Skin of body (tissue), 2 donors: ENCODE measurements around the gene SZT2. TPM values are rescaled to one million over a fixed set of nuclear protein-coding genes. Genes with fewer than 3 reads are reported as not detected.
"Not testable (repeated sequence)": the region's sequence is repeated elsewhere in the genome, so short reads cannot be mapped to it uniquely, and the experiment has no call there.

ENCODE experiments used
- DNase-seq: peaks from one replicate; lab custom pipeline; 2025; lab: John Stamatoyannopoulos, UW
- total RNA-seq: library from RNA; depleted of rRNA; stranded (reverse); fragments of >200 nt; gene quantifications from one replicate; pipeline ENCODE4 v1.2.3, GENCODE V29; 2014

The SZT2 gene
- total RNA-seq, 1 donor from 2014 or later = 25.9 TPM

DNA sequence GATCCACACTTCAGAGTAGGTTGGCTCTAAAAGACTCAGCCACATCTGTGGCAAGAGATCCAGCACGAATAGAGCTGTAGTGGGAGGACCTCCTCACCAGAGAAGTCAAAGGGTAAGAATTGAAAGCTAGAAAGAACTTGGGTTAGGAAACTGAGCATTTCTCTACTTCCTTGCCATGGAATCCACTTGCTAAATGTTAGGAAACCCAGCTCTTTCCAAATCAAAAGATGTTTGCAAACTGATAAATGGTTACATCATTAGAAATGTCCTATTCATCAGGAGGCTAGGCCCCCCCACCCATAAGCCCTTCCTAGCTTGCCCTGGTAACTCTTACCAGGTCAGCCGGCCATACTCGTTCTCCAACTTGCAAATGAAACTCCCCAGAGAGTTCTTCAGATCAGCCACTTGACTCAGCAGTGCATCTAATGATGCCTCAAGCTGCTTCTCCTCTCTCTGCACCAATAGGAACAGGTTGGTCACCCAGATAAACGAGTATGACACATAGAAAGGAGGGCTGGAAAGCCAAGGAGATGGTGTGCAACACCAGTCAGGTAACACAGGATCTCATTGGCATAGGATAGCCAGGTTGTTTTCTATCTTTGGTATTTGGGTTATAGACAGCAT, 1.6 kb upstream of the SZT2 start:
- no peak for DNase-seq

DNA sequence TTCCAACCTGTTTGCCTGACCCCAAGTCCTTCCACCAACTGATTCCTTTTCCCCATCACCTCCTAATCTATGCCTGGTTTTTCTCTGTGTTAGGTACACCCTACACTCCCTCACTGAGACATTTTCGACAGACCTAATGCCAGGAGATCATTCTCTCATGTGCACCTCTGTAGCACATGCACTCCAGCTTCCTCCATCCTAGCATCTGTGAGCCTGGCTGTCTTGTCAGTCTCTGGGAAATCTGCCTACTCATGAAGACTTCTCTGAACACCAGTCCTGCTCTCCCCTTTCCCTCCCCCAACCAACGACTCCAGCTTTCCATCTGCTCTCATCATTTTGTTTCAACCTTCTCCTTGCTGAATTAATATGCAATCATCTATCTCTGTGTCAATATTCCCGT, 1.1 kb upstream of the SZT2 start:
- no peak for DNase-seq

DNA sequence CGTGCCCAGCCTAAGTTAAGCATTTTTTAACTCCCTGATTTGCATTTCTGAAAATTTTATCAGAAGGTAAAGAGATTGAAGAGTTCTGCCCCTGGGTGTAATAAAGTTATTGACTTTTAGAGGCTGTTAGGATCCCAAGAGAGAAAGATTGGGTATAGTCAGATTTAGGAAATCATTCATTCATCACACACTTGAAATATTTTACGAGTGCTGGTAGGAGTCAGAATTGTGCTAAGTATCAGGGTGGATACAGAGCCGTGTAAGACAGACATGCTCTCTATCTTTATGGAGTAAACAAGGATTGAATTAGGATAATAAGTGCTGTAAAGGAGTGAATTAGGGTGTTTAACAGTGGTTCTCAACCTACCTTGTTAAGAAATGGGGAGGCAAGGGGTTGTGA, 3.0 kb downstream of the SZT2 start:
- DNase-seq = no peak

DNA sequence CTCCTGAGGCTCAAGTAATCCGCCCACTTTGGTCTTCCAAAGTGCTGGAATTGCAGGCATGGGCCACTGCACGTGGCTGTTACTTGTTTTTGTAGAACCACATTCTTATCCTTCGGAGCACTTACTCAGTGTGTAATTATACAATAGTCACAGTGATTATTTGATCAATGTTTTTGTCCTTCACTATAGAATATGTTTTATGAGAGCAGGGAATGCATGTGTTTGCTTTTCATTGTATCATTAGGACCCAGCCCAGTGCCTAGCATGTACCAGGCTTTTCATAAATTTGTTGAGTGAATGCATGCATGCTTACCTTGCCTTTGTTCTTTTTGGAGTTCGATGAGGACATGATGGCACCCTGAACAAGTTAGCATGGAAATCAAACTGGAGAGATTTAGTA, 5.8 kb downstream of the SZT2 start:
- no peak for DNase-seq

DNA sequence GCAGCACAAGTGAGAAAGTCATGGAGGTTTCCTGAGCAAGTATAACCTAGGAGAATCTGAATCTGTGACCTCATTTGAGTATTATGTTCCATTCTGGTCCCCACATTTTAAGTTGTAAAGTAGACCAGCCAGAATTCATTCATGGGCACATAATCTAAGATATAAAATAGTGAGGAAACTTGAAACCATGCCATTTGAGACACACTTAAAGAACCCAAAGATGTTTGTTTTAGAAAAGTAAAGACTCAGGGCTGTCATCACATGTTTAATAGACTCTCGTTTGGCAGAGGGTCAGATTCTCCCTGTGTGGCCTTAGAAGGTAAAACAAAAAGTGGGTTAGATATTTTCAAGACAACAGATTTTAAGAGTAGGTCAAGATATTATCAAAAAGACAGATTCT, 6.4 kb downstream of the SZT2 start:
- DNase-seq = no peak

DNA sequence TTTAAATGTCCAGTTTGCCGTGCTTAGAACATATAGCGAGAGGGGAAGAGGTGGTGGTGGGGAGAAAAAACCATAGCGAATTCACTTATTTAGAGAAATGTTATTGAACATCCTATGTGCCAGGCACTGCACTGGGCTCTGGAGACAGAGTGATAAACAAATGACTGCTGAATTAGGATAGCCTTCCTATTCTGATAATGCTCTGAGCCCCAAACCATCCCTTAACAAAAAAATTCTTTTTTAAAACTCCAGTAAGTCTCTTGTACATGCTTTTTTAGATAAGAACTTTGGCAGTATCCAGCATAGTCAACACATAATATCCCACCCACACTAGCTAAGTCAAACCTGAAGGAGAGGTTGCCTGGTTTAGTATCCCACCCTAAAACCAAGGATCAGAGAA, 8.5 kb downstream of the SZT2 start:
- no peak for DNase-seq

DNA sequence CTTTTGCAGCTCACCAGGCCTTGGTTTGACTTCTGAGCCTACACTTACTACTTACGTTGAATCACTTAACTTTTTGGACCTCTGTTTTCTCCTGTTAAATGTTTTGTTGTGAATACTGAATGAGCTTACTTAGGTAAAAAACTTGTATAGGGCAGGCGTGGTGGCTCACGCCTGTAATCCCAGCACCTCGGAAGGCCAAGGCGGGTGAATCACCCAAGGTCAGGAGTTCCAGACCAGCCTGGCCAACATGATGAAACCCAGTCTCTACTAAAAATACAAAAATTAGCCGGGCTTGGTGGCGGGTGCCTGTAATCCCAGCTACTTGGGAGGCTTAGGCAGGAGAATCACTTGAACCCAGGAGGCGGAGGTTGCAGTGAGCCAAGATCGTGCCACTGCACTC, 10.7 kb downstream of the SZT2 start:
- not testable (repeated sequence) for DNase-seq

DNA sequence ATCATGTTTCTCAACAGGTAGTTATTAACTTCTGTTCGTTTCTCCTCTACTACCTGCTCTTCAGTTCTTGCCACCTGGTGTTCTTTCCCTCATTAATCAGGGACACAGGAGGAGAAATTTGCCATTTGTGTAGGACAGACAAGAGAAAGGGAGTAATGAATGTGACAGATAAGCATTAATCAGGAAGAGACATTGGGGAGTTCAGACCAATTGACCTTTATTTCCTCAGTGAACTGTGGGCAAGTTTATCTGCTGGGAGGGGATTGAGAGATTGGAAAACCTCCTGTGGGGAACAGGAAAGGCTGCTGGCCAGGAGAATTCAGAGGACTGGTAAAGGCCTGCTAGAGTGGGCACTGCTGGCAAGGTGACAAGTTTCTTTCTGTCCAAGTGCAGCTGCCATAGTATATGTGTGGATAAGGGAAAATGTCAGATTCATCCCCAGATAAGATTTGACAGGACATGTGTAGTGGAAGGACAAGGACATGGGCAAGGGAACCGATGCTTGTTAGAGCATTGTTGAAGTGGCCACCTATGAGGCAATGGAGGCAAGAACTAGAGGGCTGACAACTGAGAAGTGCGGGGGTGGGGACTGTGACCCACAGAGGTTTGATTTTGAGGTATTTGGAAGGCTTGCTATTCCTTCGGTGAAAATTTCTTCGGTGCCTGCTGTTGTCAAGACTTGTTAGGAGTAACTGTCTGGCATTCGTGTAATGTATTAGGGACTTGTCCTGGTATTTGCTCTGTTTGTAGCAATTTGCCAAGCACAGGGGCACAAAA, 12.6 kb downstream of the SZT2 start:
- no peak for DNase-seq

DNA sequence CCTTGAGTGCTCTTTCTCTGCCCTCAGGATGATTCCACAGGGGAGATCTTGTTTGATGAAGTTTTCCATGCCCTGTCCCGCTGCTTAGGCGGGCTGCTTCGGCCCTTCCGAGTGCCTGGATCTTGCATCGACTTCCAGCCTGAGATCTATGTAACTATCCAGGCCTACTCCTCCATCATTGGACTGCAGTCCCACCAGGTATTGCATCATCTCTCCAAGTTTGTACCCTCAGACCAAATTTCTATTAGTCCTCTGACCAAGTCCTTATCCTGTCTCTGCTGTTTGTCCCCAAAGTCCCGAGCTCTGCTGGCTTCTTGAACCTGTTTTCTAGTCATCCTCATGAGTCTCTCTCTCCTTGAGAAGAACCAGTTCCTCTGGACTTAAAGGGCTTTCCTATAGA, 14.7 kb downstream of the SZT2 start:
- DNase-seq = no peak

DNA sequence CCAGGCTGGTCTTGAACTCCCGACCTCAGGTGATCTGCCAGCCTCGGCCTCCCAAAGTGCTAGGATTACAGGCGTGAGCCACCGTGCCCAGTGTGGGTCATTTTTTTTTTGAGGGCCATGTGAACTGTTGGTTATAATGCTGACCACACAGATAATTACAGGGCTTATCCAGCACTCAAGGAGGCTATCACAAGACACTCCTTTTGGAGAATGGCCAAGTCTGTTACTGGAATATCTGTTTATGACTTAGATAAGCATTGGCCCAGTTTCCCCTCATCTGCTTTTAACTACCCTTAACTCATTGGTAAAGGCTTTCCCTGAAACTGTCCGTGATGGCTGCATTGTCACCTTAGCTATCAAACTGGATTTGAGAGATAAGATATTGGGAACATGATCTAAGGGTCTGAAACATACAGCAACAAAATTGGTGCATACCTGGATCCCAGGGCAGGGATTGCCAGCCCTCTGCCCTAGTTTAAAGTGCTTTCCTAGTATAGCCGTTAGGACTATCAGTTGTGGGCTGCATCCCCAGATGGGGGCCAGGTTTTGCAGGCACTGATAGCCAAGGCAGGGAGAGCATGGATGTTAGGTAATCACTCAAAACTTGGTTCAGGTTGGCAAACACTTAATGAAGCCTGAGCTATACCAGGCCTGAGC, 15.6 kb downstream of the SZT2 start:
- DNase-seq = no peak

DNA sequence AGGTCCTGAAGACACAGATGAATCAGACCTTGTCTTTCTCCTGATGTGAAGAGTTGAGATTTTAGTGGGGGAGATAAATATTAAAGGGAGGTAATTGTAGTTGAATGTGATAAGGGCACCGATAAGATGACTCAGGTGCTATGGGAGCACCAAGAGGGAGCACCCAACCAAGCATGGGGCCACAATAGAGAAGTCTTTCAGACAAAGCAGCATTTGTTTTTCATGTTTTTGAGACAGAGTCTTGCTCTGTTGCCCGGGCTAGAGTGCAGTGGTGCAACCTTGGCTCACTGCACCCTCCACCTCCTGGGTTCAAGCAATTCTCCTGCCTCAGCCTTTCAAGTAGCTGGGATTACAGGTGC, 16.2 kb downstream of the SZT2 start:
- DNase-seq = no peak

DNA sequence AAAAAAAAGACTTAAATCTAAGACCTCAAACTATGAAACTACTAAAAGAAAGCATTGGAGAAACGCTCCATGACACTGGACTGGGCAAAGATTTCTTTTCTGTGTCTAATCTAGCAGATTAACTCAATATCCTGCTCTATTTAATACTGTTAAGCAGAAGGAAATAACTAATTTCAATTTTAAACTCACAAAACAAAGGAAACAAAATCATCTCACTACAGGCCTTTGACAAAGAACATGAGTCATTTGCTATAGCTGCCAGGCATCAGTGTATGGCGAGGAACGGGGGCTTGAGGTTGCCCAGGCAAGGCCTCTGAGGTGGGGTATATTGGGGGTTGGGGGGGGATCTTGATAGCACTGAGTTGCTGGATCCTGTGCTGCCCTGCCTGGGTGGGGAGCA, 20.9 kb downstream of the SZT2 start:
- DNase-seq = no peak

DNA sequence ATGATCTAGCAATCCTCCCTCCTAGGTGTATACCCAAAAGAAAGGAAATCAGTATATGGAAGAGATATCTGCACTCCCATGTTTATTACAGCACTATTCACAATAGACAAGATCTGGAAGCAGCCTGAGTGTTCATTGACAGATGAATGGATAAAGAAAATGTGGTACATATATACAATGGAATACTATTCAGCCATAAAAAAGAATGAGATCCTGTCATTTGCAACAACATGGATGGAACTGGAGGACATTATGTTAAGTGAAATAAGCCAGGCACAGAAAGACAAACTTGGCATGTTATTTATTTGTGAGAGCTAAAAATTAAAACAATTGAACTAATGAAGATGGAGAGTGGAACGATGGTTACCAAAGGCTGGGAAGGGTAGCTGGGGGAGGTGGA, 23.7 kb downstream of the SZT2 start:
- DNase-seq = not testable (repeated sequence)

DNA sequence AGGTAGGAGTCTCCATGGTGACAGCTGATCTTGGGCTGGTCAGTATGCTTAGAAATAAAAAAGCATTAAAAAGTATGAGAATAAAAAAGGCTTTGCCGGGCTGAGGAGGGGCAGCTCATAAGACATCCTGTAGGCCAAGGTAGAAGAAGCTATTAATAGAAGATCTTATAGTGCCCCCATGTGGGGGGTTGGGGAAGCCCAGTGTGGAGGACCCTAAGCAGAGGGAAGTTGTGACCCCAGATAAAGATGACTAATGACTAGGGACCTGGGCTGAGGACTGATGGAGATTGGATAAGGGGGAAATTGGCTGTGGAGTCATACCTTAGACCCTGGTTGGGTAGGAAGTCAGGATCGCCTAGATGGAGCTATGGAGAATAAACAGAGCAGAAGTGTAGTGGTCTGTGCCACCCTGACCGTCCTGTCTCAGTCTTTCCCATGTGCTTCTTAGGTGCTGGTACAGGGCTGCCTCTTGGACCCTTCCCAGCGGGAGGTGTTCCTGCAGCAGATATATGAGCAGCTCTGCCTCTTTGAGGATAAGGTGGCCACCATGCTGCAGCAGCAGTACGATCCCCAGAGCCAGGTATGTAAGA, 25.0 kb downstream of the SZT2 start:
- no peak for DNase-seq

DNA sequence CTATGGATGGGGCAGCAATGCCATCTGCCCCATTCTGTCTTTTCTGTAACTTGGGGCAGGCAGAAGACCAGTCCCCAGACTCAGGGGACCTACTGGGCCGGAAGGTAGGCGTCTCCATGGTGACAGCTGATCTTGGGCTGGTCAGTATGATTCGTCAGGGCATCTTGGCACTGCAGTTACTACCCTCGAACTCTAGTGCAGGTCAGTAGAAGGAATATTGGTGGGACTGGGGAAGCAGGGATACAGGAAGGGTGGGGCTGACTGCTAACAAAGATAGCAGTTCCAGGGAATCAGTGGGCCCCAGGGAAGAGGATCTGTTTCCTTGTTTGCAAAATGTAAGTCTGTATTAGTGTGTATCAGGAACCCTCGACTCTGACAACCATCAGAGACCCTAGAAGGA, 26.2 kb downstream of the SZT2 start:
- DNase-seq = no peak

DNA sequence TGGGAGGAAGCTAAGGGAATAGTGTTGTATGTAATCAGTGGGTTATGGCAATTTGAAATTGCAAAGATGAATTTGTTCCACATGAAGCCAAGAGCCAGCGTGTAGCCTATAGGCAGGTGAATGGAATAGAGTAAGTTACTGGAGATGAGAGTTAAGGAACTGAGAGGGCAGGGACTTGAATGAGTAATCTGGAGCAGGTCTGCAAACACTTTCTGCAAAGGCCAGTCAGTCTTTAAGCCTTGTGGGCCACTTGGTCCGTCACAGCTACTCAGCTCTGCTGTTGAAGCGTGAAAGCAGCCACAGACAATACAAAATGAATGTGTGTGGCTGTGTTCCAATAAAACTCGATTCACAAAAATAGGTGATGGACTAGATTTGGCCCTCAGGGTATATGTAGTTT, 29.2 kb downstream of the SZT2 start:
- no peak for DNase-seq

DNA sequence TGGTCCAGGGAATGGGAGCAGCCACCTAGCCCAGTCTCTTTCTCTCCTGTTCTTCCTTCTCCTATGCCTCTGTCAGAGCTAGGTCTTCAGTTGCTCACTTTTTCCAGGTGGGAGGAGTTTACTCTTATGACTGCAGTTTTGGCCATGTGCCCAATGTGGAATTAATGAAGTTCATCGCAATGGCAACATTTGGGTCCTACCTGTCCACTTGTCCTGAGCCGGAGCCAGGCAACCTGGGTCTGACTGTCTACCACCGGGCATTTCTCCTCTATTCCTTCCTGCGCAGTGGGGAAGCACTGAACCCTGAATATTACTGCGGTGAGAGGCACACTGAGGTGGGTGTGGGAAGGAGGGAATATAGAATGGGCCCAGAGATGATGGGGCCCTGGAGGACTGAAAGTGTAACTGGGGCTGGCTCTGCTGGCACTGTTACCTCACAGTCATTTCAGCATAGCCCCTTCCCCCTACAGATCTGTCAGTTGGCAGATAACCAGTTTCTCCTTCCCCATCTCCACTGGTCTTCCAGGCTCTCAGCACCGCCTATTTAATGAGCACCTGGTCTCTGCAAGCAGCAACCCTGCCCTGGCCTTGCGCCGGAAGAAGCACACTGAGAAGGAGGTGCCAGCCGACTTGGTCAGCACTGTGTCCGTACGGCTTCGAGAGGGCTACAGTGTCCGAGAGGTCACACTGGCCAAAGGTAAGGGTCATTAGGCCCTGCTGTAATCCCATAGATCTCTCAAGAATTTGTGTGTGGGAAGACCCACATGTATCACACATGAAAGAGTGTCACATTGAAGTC, 30.1 kb downstream of the SZT2 start:
- DNase-seq = no peak

DNA sequence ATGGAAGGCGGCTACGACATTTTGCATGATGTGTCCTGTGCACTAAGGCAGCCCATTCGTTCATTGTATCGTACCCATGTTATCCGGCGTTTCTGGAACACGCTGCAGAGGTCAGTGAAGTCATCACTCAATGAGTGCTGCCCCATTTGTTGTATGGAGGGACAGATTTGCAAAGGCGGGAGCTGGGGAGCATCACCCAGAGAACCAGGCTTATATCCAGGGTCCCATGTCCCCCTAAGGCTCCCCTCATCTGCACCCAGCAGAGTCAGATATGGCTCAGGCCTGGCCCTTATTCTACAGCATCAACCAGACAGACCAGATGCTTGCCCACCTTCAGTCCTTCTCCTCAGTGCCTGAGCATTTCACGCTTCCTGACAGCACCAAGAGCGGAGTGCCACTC, 31.2 kb downstream of the SZT2 start:
- no peak for DNase-seq

DNA sequence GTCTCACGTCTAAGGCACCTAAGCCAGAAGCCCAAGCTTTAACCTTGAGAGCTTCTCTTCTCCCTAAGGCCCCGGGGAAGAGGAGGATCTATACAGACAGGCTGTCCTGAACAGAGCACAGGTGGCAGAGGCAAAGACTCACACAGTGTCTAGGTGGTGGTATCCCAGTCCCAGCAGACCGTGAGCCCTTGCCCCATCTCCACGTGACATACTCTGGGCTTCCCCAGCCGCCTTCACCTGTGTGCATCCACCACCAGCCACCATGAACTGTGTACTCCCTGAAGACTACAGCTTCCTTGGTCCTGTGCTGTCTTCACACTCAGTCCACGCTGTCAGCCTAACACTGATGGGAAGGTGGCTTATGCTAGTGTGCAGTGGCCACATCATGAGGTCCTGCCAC, 31.7 kb downstream of the SZT2 start:
- no peak for DNase-seq

DNA sequence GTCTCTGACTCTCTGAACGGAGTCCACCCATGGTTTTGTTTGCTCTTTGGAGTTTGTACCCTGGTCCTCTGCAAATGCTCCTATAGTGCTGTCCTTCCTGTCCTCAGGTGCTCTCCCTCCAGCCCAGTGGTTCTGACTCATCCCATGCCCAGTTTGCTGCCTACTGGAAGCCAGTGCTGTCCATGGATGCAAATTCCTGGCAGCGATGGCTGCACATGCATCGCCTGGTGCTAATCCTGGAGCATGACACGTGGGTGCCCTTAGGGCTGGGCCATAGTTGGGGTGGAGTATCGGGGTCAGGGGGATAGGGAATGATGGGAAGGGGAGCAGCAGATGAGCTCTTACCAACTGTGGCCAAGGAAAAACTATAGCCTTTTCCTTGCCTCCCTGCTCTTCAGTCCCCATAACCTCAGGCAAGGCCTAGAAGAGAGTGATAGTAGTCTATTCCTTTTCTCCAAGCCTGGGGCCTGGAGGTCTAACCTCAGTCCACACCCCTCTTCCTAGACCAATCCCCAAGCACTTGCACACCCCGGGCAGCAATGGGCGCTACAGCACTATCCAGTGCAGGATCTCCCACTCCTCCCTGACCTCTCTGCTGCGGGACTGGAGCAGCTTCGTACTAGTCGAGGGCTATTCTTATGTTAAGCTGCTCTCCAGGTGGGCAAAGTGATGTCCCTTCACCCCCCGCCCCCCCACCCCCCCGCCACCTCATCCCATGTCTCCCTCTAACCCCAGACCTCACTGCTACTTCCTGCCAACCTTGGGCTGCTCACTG, 32.5 kb downstream of the SZT2 start:
- DNase-seq = no peak
